ENCODE results near the gene WDR7. TPM values are rescaled to one million over a fixed set of nuclear protein-coding genes. Genes with fewer than 3 reads are reported as not detected.

WDR7 gene
- total RNA-seq, 1 donor from 2014 or later, result 36.4 TPM

- intact Hi-C loops (cut with micrococcal nuclease), result no loop called here
These were observed 144.2 kb downstream of the WDR7 start for GRCh38 chr18:56795381-56795780.

DNA sequence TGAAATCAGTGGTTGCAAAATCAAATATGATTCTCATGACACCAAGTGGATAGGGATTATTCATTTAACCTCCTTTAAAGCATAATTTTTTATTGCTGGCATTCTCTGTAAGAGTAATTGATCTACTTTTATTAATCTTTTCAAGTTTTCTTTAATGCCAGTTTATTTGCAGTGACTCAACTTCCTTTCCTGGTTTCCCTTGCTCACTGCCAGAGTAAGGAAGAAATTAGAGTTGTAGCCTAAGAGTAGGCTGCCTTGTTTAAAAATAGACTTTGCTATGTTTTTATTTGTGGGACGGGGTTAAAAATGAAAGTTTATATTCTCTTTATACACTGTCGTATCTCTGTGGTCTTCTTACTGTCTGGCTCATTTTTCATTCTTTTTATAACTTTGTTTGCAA, 148.6 kb downstream of the WDR7 start:
- intact Hi-C loops (cut with micrococcal nuclease), result no loop called here

GRCh38 chr18:56803051-56803450, 151.9 kb downstream of the WDR7 start:
- intact Hi-C loops (cut with micrococcal nuclease), result no loop called here

GRCh38 chr18:56804395-56804794, 153.2 kb downstream of the WDR7 start:
- intact Hi-C loops (cut with micrococcal nuclease), result no loop called here

DNA sequence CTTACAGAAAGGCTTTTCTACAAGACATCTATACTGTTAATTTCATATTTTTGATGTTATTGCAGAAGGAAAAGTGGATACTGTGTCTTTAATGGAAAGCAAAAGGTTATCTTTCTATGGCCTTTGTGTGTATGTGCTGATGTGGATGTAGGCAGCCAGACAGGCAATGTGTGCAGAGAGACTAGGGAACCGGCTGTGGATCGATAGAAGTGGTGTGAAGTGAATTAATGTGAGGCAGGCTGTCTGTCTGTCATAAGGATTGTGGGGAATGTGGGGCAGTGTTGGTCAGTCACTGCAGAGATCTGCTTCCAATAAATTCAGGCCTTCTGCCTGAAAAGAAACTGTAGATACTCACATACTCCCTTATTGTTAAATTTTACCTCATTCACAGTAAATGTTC, 156.7 kb downstream of the WDR7 start:
- intact Hi-C loops (cut with micrococcal nuclease), result no loop called here

GRCh38 chr18:56812674-56813073, 161.5 kb downstream of the WDR7 start:
- intact Hi-C loops (cut with micrococcal nuclease), result no loop called here

- intact Hi-C loops (cut with micrococcal nuclease), result no loop called here
These were observed 164.8 kb downstream of the WDR7 start for GRCh38 chr18:56815926-56816325.

DNA sequence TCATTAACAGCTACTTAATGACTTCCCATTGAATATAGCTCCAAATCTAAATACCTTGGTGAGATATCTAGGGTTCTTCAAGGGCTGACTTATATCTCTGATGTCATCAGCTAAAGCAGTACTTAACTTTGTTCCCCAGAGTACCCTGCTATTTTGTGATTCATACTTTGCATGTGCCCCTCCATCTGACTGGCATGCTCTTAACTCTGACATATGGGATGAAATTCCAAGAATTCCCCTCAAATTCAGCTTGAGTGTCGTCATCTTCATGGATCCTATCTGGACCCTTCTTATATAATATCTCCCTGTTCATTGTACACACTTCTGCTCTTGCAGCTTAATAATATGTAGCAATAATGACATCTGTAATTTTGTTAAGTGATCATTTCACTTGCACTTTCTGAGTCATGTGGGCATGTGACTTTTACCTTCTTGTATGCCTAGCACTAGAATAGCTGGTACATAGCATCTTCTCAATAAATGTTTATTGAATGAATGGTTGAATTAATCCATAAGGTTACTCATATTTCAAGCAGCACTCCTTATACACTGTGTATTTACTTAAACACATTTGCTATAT, 172.9 kb downstream of the WDR7 start:
- intact Hi-C loops (cut with micrococcal nuclease), result no loop called here

DNA sequence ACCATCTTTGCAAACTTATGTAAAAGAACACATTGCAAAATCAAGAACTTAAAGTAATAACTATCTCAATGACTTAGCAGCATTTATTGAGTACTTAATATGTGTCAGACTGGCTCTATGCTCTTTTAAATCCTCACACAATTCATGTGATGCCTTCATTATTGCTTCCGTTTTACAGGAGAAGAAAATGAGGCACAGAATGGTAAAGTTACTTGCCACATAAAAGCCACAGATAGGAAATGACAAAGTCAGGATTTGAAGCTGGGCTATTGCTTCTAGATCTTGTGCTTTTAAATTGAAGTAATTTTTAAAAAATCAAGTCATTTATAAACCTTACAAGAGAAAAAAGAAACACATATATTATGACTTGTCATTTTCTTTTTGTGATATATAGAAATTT, 174.2 kb downstream of the WDR7 start:
- intact Hi-C loops (cut with micrococcal nuclease), result no loop called here

GRCh38 chr18:56825878-56826277, 174.7 kb downstream of the WDR7 start:
- intact Hi-C loops (cut with micrococcal nuclease), result no loop called here

GRCh38 chr18:56831988-56832387, 180.8 kb downstream of the WDR7 start:
- intact Hi-C loops (cut with micrococcal nuclease), result no loop called here

- intact Hi-C loops (cut with micrococcal nuclease), result no loop called here
These were observed 184.2 kb downstream of the WDR7 start for GRCh38 chr18:56835331-56835730.

- intact Hi-C loops (cut with micrococcal nuclease), result no loop called here
These were observed 185.0 kb downstream of the WDR7 start for GRCh38 chr18:56836173-56836572.

DNA sequence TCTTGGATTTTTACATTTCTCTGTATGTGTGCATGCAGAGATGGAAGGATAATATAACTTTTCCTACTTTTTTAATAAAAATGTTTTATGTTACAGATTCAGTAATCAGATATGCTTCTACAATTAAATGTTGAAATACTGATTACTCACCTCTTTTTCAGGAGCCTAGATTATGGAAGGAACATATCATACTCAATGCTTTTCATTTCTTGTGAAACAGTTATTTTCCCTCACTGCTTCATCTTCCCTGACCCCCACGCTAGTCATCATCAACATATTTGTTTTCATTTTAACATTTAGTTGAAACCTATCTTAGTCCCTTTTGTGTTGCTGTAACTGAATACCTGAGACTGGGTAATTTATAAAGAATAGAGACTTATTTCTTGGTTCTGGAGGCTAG, 190.7 kb downstream of the WDR7 start:
- intact Hi-C loops (cut with micrococcal nuclease), result no loop called here

GRCh38 chr18:56843241-56843640, 192.1 kb downstream of the WDR7 start:
- intact Hi-C loops (cut with micrococcal nuclease), result no loop called here

- intact Hi-C loops (cut with micrococcal nuclease), result no loop called here
These were observed 193.4 kb downstream of the WDR7 start for GRCh38 chr18:56844556-56844955.

DNA sequence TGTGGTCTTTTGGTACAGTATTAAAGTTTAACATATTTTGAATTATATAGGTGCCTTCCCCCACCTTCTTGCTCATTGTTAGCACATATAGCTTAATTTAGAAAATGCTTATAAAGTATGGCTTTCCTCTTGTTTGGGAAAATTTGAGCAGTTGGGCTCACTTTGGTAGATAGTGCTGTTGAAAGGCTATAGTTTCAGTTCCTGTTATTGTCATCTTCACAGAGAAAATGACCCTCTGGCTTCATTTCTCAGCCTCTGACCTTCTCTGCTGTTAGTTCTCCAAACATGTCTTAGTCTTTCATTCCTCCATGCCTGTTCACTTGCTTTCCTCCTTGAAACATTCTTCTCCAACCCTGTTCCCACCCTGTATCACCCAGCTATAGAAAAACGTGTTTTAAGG, 200.6 kb downstream of the WDR7 start:
- intact Hi-C loops (cut with micrococcal nuclease), result no loop called here

- intact Hi-C loops (cut with micrococcal nuclease), result no loop called here
These were observed 202.8 kb downstream of the WDR7 start for GRCh38 chr18:56853961-56854360.

- intact Hi-C loops (cut with micrococcal nuclease), result no loop called here
These were observed 210.1 kb downstream of the WDR7 start for GRCh38 chr18:56861244-56861643.

DNA sequence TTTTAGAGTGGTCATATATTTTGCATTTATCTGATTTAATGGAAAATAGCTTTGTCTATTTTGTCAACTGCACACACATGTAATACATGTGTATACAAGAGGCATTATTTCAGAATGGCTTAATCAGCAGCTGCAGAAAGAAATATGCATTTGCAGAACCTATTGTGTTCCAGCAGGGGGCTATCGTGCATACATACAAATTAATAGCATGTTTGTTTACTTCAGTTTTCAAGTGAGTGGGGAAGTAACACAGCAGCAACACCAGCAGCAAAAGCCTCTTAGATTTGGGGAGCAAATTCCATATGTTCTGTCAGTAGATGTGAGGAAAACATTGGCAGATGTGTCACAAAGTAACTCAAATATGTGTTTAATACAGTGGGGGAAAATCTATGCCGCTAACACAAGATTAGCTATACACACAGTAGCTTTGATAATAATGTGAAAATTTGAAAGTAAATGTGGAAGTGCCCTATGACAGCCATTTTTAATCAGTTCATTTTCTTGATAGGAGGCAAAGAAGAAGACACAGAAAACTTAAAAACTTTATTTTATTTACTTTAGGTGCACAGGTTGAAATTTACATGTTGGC, 218.1 kb downstream of the WDR7 start:
- intact Hi-C loops (cut with micrococcal nuclease), result loop anchor here (1.0 kb wide), 1 partner anchor 693 kb away; no protein-coding TSS in a partner anchor

- intact Hi-C loops (cut with micrococcal nuclease), result no loop called here
These were observed 219.8 kb downstream of the WDR7 start for GRCh38 chr18:56870982-56871381.

- intact Hi-C loops (cut with micrococcal nuclease), result no loop called here
These were observed 221.0 kb downstream of the WDR7 start for GRCh38 chr18:56872140-56872539.

- intact Hi-C loops (cut with micrococcal nuclease), result no loop called here
These were observed 222.4 kb downstream of the WDR7 start for GRCh38 chr18:56873441-56874140.

All from T-helper 2 cell treated with Interferon-gamma antibody and Interleukin-4, amounts not matched to agents 100 ng/mL and 5 ng/mL, for 36 hours (primary cell).